Cardiac fibroblast (primary cell): Measurements from ENCODE around the gene NEU3.
"Not testable (repeated sequence)": the region's sequence is repeated elsewhere in the genome, so short reads cannot be mapped to it uniquely, and the experiment has no call there.

Experiments used
- DNase-seq, 2 donors: peaks; one replicate each; pipeline versions ENCODE4 v3.0.0 to v3.0.0-alpha.2; 2010; ENCODE audit warnings: low read depth in 2 of 2
- H3K4me3 ChIP-seq, 2 donors: replicated peaks in 1 of 2; 1 replicate in 1 of 2; 2 replicates in 1 of 2; pipeline ENCODE4 v1.5.1; 2011; ENCODE audit warnings: low read depth in 2 of 2, low read length in 2 of 2, mild to moderate bottlenecking in 2 of 2, moderate library complexity in 1 of 2
- TF ChIP-seq, protein P1 (sequence below): IDR thresholded peaks from one replicate; pipeline ENCODE4 v1.5.1; 2011; ENCODE audit warnings: low read depth, mild to moderate bottlenecking, low read length, inconsistent platforms

Gene NEU3

DNA sequence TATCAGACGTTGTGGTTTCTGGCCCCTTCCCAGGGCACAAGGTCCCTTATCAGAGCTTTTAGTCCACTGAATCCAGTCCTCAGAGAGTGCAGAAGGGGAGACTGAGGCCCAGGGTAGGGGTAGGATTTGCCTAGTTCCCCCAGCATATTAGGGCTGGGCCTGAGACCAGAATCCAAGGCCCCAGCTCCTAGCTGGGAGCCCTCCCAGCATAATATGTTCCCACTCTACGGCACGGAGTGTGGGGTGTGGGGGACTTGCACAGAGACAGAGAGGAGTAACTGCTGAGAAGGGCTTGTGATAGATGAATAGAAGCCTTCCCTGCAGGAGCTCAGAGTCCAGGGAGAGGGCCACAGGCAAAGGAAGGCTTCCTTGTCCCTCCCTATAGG lies 43.8 kb downstream of the NEU3 start:
- DNase-seq, result no peak
- no peak overlapping the region for H3K4me3 ChIP-seq
- TF ChIP-seq, protein P1, sequence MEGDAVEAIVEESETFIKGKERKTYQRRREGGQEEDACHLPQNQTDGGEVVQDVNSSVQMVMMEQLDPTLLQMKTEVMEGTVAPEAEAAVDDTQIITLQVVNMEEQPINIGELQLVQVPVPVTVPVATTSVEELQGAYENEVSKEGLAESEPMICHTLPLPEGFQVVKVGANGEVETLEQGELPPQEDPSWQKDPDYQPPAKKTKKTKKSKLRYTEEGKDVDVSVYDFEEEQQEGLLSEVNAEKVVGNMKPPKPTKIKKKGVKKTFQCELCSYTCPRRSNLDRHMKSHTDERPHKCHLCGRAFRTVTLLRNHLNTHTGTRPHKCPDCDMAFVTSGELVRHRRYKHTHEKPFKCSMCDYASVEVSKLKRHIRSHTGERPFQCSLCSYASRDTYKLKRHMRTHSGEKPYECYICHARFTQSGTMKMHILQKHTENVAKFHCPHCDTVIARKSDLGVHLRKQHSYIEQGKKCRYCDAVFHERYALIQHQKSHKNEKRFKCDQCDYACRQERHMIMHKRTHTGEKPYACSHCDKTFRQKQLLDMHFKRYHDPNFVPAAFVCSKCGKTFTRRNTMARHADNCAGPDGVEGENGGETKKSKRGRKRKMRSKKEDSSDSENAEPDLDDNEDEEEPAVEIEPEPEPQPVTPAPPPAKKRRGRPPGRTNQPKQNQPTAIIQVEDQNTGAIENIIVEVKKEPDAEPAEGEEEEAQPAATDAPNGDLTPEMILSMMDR, result no peak

DNA sequence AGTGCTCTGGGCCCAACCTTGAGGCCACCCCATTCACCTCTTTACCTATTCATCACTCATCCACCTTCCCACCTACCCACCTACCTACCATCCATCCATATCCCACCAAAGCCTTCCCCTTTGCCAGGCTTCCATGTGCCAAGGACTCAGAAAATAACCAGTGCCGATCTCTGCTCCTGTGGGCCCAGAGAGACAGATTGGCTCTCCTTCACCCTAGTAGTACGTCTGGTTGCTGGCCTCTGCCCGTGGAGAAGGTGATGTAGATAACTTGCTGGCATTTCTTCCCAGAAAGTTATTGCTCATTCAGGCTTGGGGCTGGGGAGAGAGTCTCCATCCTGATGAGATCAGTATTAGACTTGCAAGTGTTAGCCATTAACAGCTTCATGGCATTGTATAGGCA lies 45.2 kb downstream of the NEU3 start:
- TF ChIP-seq, protein P1, result no peak
- no peak overlapping the region for H3K4me3 ChIP-seq
- no peak for DNase-seq

DNA sequence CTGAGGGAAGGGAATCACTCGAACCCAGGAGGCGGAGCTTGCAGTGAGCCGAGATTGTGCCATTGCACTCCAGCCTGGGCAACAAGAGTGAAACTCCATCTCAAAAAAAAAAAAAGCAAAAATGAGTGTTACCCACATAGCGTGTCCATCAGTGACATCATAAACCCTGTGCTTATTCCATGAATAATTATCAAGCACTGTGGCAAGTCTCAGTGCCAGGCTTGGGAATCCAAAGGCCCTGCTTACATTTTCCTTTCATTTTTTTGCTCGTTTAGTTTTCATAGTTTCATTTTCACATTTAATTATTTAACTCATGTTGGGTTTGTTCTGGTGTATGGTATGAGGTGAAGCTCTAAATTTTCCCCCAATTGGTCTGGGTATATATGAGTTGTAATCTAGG lies 46.5 kb downstream of the NEU3 start:
- H3K4me3 ChIP-seq, result no peak overlapping the region
- TF ChIP-seq, protein P1, result no peak
- no peak for DNase-seq

DNA sequence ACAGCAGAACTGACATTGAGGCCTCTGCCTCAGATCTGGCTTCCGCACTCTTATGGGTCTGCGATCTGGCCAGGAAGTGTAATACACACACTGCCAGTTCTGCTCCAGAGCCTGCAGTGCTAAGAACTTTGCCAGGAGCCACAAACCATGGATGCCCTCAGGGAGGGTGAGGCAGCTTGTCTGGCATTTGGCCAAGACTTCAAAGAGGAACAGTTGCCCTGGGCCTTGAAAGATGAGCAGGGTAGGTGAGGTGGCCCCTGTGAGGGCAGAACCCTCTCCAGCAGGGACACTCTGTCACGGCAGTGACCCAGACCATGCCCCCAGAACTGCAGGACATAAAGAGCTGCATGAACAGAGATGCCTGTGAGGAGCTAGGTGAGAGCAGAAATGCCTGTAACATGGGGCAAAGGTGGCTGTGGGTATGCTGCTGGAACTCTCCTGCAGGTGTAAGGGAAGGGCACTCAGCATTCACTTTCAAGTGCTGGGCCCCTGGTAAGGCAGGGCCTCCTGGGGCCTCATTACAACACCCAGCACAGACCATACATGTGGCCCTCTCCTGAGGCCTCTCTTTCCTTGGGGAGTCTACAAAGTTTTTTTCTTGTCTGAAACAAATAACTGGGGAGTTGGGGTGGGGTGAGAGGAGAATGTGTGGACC lies 47.3 kb downstream of the NEU3 start:
- DNase-seq, result no peak
- H3K4me3 ChIP-seq, result no peak overlapping the region
- TF ChIP-seq, protein P1, result no peak

DNA sequence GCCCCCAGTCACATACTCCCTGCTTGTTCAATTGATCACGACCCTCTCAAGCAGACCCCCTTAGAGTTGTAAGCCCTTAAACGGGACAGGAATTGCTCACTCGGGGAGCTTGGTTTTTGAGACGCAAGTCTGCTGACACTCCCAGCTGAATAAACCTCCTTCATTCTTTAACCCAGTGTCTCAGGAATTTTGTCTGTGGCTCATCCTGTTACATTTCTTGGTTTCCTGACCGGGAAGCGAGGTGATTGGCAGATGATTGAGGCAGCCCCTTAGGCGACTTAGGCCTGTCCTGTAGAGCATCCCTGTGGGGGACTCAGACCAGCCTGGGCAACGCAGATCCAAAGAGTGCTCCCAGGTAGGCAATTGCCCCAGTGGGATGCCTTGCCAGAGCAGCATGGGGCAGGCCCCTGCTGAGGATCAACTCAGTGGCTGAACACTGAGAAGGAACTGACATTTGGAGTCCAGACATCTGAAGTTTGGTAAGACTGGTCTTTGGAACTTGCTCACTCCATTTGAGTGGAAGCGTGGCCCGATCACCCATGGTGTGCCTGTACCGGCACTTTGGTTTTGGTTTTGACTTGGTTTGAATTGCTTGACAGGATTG lies 51.5 kb downstream of the NEU3 start:
- no peak for DNase-seq
- H3K4me3 ChIP-seq, result no peak overlapping the region
- TF ChIP-seq, protein P1, result no peak

DNA sequence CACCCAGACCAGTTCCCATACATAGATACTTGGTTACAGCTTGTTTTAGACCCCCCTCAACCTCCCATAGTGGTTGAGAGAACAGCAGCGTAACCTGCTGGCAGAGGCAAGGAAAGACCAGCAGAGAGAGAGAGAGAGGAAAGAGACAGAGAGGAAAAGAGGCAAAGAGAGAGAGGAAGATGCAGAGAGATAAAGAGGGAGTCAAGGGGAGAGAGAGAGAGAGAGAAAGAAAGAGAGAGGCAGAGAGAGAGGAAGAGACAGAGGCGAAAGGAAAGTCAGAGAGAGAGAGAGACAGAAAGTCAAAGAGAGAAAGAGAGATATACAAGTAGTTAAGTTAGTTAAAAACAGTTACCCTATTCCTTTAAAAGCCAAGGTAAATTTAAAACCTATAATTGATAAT lies 52.5 kb downstream of the NEU3 start:
- H3K4me3 ChIP-seq, result no peak overlapping the region
- no peak for DNase-seq
- TF ChIP-seq, protein P1, result no peak

DNA sequence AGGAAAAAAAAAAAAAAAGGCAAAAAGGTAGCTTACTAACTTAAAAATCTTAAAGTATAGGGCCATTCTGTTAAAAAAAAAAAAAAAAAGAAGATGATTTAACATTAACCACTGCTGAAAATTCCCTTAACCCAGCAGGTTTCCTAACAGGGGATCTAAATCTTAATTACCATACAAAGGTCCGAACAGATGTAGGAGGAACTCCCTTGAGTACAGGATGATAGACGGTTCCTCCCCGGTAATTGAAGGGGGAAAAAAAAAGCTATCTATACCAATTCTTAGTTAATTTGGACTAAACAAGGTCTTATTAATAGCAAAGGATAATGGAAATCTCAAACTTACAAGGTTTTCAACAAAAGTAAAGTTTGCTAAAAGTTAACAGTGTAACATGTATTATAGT lies 53.1 kb downstream of the NEU3 start:
- DNase-seq, H3K4me3 ChIP-seq: not testable (repeated sequence)

DNA sequence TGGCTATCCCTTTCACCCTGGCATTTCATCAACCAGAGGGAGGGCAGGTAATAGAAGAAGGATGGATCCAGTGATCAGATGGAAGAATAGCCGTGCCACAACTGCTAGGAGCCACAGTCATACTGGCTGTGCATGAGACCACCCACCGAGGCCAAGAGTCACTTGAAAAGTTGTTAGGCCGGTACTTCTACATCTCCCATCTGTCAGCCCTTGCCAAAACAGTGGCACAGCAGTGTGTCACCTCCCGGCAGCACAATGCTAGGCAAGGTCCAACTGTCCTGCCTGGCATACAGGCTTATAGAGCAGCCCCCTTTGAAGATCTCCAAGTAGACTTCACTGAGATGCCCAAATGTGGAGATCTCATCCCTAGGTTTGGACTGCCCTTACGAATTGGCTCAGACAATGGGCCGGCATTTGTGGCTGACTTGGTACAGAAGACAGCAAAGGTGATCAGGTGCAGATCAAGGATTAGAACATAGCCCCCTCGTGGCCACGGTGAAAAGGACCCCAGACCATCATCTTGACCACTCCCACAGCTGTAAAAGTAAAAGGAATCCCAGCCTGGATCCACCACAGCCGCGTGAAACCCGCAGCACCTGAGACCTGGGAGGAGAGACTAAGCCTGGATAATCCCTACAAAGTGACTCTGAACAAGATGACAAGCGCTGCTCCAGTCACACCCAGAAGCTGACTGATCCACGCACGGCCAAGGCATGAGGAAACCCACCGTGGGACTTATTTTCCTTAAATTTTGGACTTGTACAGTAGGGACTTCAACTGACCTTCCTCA lies 55.8 kb downstream of the NEU3 start:
- not testable (repeated sequence) for H3K4me3 ChIP-seq, DNase-seq

DNA sequence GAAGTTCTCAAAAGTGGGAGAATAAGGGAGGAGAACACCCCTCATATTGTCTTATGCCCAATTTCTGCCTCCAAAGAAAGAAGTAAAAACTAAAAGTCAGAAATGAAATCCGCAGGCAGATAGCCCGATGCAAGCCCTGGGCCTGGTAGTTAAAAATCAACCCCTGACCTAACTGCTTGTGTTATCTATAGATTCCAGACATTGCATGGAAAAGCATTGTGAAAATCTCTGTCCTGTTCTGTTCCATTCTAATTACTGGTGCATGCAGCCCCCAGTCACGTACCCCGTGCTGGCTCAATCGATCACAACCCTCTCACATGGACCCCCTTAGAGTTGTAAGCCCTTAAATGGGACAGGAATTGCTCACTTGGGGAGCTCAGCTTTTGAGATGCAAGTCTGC lies 57.9 kb downstream of the NEU3 start:
- H3K4me3 ChIP-seq, DNase-seq: not testable (repeated sequence)
